IMR-90 (cell line): ENCODE measurements around the gene MIEF1. TPM values are rescaled to one million over a fixed set of nuclear protein-coding genes. Genes with fewer than 3 reads are reported as not detected.

Experiments
- ATAC-seq: fragments of 200-7000 bp; cut with Tn5 transposase; 2 replicates; pipeline ENCODE4 v1.9.1; 2020; ENCODE audit warnings: low read depth, mild to moderate bottlenecking, moderate library complexity
- BruUV-seq: library from RNA; stranded (reverse); fragments of 400-500 nt; replicated peaks from 2 replicates; lab custom pipeline; 2021; lab: Mats Ljungman, UMichigan
- CTCF ChIA-PET: fragments of 300-600 bp; formaldehyde crosslinking; extraction: SDS; loops from one replicate; lab custom pipeline; 2021; ENCODE audit warnings: antibody characterized with exemption; lab: Yijun Ruan, JAX
- POLR2A ChIA-PET: fragments of 300-600 bp; sonication (Branson Sonifier 250); formaldehyde crosslinking; loops from one replicate; lab custom pipeline; 2022; ENCODE audit warnings: antibody characterized with exemption; ENCODE audit not compliant: unreplicated experiment; lab: Charles Lee
- DNase-seq: peaks from one replicate; pipeline ENCODE4 v3.0.0; 2013
- H2AFZ ChIP-seq: replicated peaks from 2 replicates; pipeline ENCODE3; 2013; ENCODE audit warnings: low read length, mild to moderate bottlenecking; ENCODE audit not compliant: poor library complexity
- H2AK5ac ChIP-seq: 2 replicates; pipeline ENCODE4 v1.6.1; 2013; ENCODE audit warnings: low read depth, low read length, inconsistent platforms
- H2AK9ac ChIP-seq: replicated peaks from 2 replicates; pipeline ENCODE3; 2013; ENCODE audit warnings: mild to moderate bottlenecking, low read depth, low read length, moderate library complexity; ENCODE audit not compliant: poor library complexity
- H2BK120ac ChIP-seq: 2 replicates; pipeline ENCODE4 v1.6.1; 2013; ENCODE audit warnings: low read depth, low read length, inconsistent platforms
- H2BK15ac ChIP-seq: 3 replicates; pipeline ENCODE4 v1.6.1; 2013; ENCODE audit warnings: low read depth, low read length, inconsistent platforms
- H2BK20ac ChIP-seq: 2 replicates; pipeline ENCODE4 v1.6.1; 2013; ENCODE audit warnings: low read depth, mild to moderate bottlenecking, inconsistent platforms, low read length, moderate library complexity
- H2BK5ac ChIP-seq: 2 replicates; pipeline ENCODE4 v1.6.1; 2013; ENCODE audit warnings: mild to moderate bottlenecking, low read depth, low read length, inconsistent platforms; ENCODE audit not compliant: poor library complexity, severe bottlenecking
- H3K14ac ChIP-seq: replicated peaks from 2 replicates; pipeline ENCODE4 v1.6.1; 2013; ENCODE audit warnings: low read depth, low read length, inconsistent platforms
- H3K18ac ChIP-seq: 2 replicates; pipeline ENCODE4 v1.6.1; 2013; ENCODE audit warnings: low read depth, low read length, control low read depth
- H3K23ac ChIP-seq: 2 replicates; pipeline ENCODE4 v1.6.1; 2013; ENCODE audit warnings: low read depth, low read length, inconsistent platforms
- H3K27ac ChIP-seq: 2 replicates; pipeline ENCODE4 v1.5.1; 2013; ENCODE audit warnings: mild to moderate bottlenecking, control low read depth, low read length; ENCODE audit not compliant: insufficient read depth
- H3K27me3 ChIP-seq: 2 replicates; pipeline ENCODE4 v1.6.1; 2013; ENCODE audit warnings: low read length; ENCODE audit not compliant: control insufficient read depth, insufficient read depth
- H3K36me3 ChIP-seq: 2 replicates; pipeline ENCODE4 v1.6.1; 2013; ENCODE audit warnings: low read length, mixed read lengths; ENCODE audit not compliant: control insufficient read depth, insufficient read depth
- H3K4ac ChIP-seq: 2 replicates; pipeline ENCODE4 v1.6.1; 2013; ENCODE audit warnings: low read depth, low read length, inconsistent platforms
- H3K4me1 ChIP-seq: 2 replicates; pipeline ENCODE4 v1.6.1; 2013; ENCODE audit warnings: low read length, mixed read lengths; ENCODE audit not compliant: control insufficient read depth, insufficient read depth
- H3K4me2 ChIP-seq: 2 replicates; pipeline ENCODE4 v1.6.1; 2013; ENCODE audit warnings: low read depth, mild to moderate bottlenecking, control low read depth, low read length, moderate library complexity
- H3K4me3 ChIP-seq: 2 replicates; pipeline ENCODE4 v1.5.1; 2013; ENCODE audit warnings: low read depth, mild to moderate bottlenecking, control low read depth, low read length, moderate library complexity; ENCODE audit not compliant: insufficient read depth
- H3K56ac ChIP-seq: 2 replicates; pipeline ENCODE4 v1.6.1; 2013; ENCODE audit warnings: low read length, inconsistent platforms; ENCODE audit not compliant: insufficient read depth; ENCODE audit errors: extremely low read depth
- H3K79me1 ChIP-seq, 2 experiments: 2 replicates each; pipeline ENCODE4 v1.6.1; 2013; ENCODE audit warnings: low read length in 2 of 2, inconsistent platforms in 1 of 2, low read depth in 1 of 2
- H3K9ac ChIP-seq: 2 replicates; pipeline ENCODE4 v1.6.1; 2013; ENCODE audit warnings: low read depth, low read length, control low read depth
- H3K9me1 ChIP-seq: 2 replicates; pipeline ENCODE4 v1.6.1; 2013; ENCODE audit warnings: low read length, inconsistent platforms; ENCODE audit not compliant: insufficient read depth
- H3K9me3 ChIP-seq: 2 replicates; pipeline ENCODE4 v1.6.1; 2013; ENCODE audit warnings: low read length; ENCODE audit not compliant: control insufficient read depth, insufficient read depth
- H4K20me1 ChIP-seq: 2 replicates; pipeline ENCODE4 v1.6.1; 2013; ENCODE audit warnings: low read length, inconsistent platforms; ENCODE audit not compliant: insufficient read depth
- H4K5ac ChIP-seq: 2 replicates; pipeline ENCODE4 v1.6.1; 2013; ENCODE audit warnings: mild to moderate bottlenecking, low read depth, low read length, control low read depth
- H4K8ac ChIP-seq, 2 experiments: 2 replicates each; pipeline ENCODE4 v1.6.1; 2013; ENCODE audit warnings: low read depth in 2 of 2, low read length in 2 of 2, control low read depth in 1 of 2, inconsistent platforms in 1 of 2
- H4K91ac ChIP-seq: 2 replicates; pipeline ENCODE4 v1.6.1; 2013; ENCODE audit warnings: low read depth, low read length, inconsistent platforms; ENCODE audit not compliant: insufficient read depth
- BHLHE40 ChIP-seq: fragments of 150-350 bp; IDR thresholded peaks from 2 replicates; pipeline ENCODE4 v1.6.1; 2016; ENCODE audit warnings: mild to moderate bottlenecking, low read depth, low read length
- CEBPB ChIP-seq: IDR thresholded peaks from 2 replicates; pipeline ENCODE4 v1.6.1; 2012; ENCODE audit warnings: low read depth, low read length, improper control_type of control experiment
- CHD1 ChIP-seq: IDR thresholded peaks from 2 replicates; pipeline ENCODE4 v1.6.1; 2012; ENCODE audit warnings: low read depth, low read length, improper control_type of control experiment
- FOS ChIP-seq: fragments of 150-350 bp; IDR thresholded peaks from 2 replicates; pipeline ENCODE4 v1.6.1; 2016; ENCODE audit warnings: low read depth, low read length
- MAFK ChIP-seq: IDR thresholded peaks from 2 replicates; pipeline ENCODE4 v1.6.1; 2012; ENCODE audit warnings: low read depth, low read length, improper control_type of control experiment
- MAZ ChIP-seq: IDR thresholded peaks from 2 replicates; pipeline ENCODE4 v1.6.1; 2012; ENCODE audit warnings: low read depth, mild to moderate bottlenecking, low read length, improper control_type of control experiment, moderate library complexity, borderline replicate concordance
- MXI1 ChIP-seq: IDR thresholded peaks from 2 replicates; pipeline ENCODE4 v1.6.1; 2012; ENCODE audit warnings: low read depth, mild to moderate bottlenecking, low read length, moderate library complexity, borderline replicate concordance
- NFE2L2 ChIP-seq: fragments of 150-350 bp; IDR thresholded peaks from 2 replicates; pipeline ENCODE4 v1.6.1; 2016; ENCODE audit warnings: low read depth, mild to moderate bottlenecking, low read length
- POLR2A ChIP-seq: IDR thresholded peaks from 2 replicates; pipeline ENCODE4 v1.6.1; 2012; ENCODE audit warnings: mild to moderate bottlenecking, low read depth, low read length
- RAD21 ChIP-seq: IDR thresholded peaks from 2 replicates; pipeline ENCODE4 v1.6.1; 2012; ENCODE audit warnings: low read length, improper control_type of control experiment
- RCOR1 ChIP-seq: IDR thresholded peaks from 2 replicates; pipeline ENCODE4 v1.6.1; 2012; ENCODE audit warnings: mild to moderate bottlenecking, low read length, improper control_type of control experiment; ENCODE audit not compliant: insufficient replicate concordance
- RFX5 ChIP-seq: IDR thresholded peaks from 2 replicates; pipeline ENCODE4 v1.8.0; 2012; ENCODE audit warnings: low read depth, mild to moderate bottlenecking, low read length, moderate library complexity
- SMC3 ChIP-seq: fragments of 150-350 bp; IDR thresholded peaks from 2 replicates; pipeline ENCODE4 v1.6.1; 2016; ENCODE audit warnings: low read depth, mild to moderate bottlenecking, antibody characterized with exemption, low read length, moderate library complexity
- USF2 ChIP-seq: fragments of 150-350 bp; IDR thresholded peaks from 2 replicates; pipeline ENCODE4 v1.6.1; 2017; ENCODE audit warnings: mild to moderate bottlenecking, antibody characterized with exemption, low read length, low read depth
- WGBS, 2 experiments: methylation state at CpG; one replicate each; pipeline versions ENCODE4 v1.1.5 to v1.1.7; 2013; ENCODE audit warnings: missing lambda C conversion rate in 2 of 2; ENCODE audit not compliant: insufficient read length in 1 of 2; ENCODE audit errors: extremely low coverage in 2 of 2; 5-methylcytosine and 5-hydroxymethylcytosine counted together
- dilution Hi-C: fragments of 300-500 bp; cut with HindIII; formaldehyde crosslinking; loops from one replicate; pipeline ENCODE4 v1.14.3; 2018; ENCODE audit warnings: low sequenced_read_pairs; ENCODE audit not compliant: unreplicated experiment
- in situ Hi-C: fragments of 300-500 bp; cut with MboI; formaldehyde crosslinking; loops from 3 replicates; pipeline ENCODE4 v1.14.3; 2019; ENCODE audit warnings: low sequenced_read_pairs, inconsistent platforms, mixed read lengths
- intact Hi-C: fragments of 100-400 bp; cut with micrococcal nuclease; formaldehyde crosslinking; loops from 2 replicates; pipeline ENCODE4 v1.10.0; 2022
- polyA plus RNA-seq, 3 experiments: library from polyadenylated mRNA; depleted of rRNA; stranded (reverse); fragments of >200 nt; gene quantifications; 2 replicates each; pipeline ENCODE4 v1.2.3, GENCODE V29; 2012; ENCODE audit warnings: low replicate concordance in 1 of 3
- total RNA-seq: library from RNA; depleted of rRNA; stranded (reverse); fragments of >200 nt; gene quantifications from 2 replicates; pipeline ENCODE4 v1.2.3, GENCODE V29; 2012
- TF ChIP-seq, protein P1 (sequence below): conservative IDR thresholded peaks from 2 replicates; pipeline ENCODE4 v1.5.1; 2012; ENCODE audit warnings: mild to moderate bottlenecking, low read depth, low read length, improper control_type of control experiment
- TF ChIP-seq, protein P2 (sequence below): fragments of 150-350 bp; IDR thresholded peaks from 2 replicates; pipeline ENCODE4 v1.6.1; 2016; ENCODE audit warnings: low read depth, mild to moderate bottlenecking, low read length, moderate library complexity, borderline replicate concordance

Gene MIEF1
- total and polyA plus RNA-seq, 2 of the 4 experiments (the other 2 are of a cell fraction) = 9.7 to 16.9 TPM

GRCh38 chr22:39458444-39459083, 43.5 kb upstream of the MIEF1 start:
- in situ Hi-C loops = no loop called here
- dilution Hi-C loops = no loop called here
- Histone ChIP-seq H3K9me3 (no peaks in the 10 kb centered on the region), H3K56ac (no peak overlapping the region), H2AK9ac (no peak overlapping the region), H4K91ac (no peak overlapping the region), H4K5ac (no peak overlapping the region), H2AFZ (peak overlapping the region; percentile 43), H4K20me1 (no peaks in the 10 kb centered on the region), H3K9ac (no peak overlapping the region), H3K27ac (no peak overlapping the region), H3K9me1 (no peaks in the 10 kb centered on the region; the same call in 1 of the 2 replicates), H3K27me3 (peaks cover 49% of the 10 kb centered on the region), H4K8ac (no peak overlapping the region), H2AK5ac (no peak overlapping the region; the same call in 1 of the 2 replicates), H3K23ac (no peak overlapping the region; the same call in 1 of the 2 replicates), H3K36me3 (no peaks in the 10 kb centered on the region), H3K4ac (no peak overlapping the region), H3K4me3 (peak overlapping the region; percentile 28), H3K14ac (no peak overlapping the region; the same call in 1 of the 2 replicates), H3K18ac (no peak overlapping the region), H3K4me2 (peak overlapping the region; percentile 52; the same call in 1 of the 2 replicates), H2BK5ac (no peak overlapping the region), H2BK15ac (no peak overlapping the region), H2BK20ac (no peak overlapping the region), H2BK120ac (no peak overlapping the region), H3K4me1 (peaks cover 8% of the 10 kb centered on the region; the same call in 1 of the 2 replicates), H3K79me1 (no peaks in the 10 kb centered on the region)
- CTCF ChIA-PET = no interaction called here
- no TSS peak for BruUV-seq
- POLR2A ChIA-PET = no interaction called here
- intact Hi-C loops = no loop called here
- TF ChIP-seq MXI1 (no peak), CEBPB (no peak), RFX5 (no peak), CHD1 (no peak), FOS (no peak), MAFK (no peak), RAD21 (no peak), RCOR1 (no peak), BHLHE40 (no peak), MAZ (no peak), POLR2A (no peak), NFE2L2 (no peak), SMC3 (no peak), USF2 (no peak)
- TF ChIP-seq, protein P1, sequence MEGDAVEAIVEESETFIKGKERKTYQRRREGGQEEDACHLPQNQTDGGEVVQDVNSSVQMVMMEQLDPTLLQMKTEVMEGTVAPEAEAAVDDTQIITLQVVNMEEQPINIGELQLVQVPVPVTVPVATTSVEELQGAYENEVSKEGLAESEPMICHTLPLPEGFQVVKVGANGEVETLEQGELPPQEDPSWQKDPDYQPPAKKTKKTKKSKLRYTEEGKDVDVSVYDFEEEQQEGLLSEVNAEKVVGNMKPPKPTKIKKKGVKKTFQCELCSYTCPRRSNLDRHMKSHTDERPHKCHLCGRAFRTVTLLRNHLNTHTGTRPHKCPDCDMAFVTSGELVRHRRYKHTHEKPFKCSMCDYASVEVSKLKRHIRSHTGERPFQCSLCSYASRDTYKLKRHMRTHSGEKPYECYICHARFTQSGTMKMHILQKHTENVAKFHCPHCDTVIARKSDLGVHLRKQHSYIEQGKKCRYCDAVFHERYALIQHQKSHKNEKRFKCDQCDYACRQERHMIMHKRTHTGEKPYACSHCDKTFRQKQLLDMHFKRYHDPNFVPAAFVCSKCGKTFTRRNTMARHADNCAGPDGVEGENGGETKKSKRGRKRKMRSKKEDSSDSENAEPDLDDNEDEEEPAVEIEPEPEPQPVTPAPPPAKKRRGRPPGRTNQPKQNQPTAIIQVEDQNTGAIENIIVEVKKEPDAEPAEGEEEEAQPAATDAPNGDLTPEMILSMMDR = no peak
- TF ChIP-seq, protein P2, sequence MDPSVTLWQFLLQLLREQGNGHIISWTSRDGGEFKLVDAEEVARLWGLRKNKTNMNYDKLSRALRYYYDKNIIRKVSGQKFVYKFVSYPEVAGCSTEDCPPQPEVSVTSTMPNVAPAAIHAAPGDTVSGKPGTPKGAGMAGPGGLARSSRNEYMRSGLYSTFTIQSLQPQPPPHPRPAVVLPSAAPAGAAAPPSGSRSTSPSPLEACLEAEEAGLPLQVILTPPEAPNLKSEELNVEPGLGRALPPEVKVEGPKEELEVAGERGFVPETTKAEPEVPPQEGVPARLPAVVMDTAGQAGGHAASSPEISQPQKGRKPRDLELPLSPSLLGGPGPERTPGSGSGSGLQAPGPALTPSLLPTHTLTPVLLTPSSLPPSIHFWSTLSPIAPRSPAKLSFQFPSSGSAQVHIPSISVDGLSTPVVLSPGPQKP = no peak
- ATAC-seq = no peak
- 41% methylated on average over 5 of the region's 10 CpGs; no CpG with 5 or more reads in 1 of the 2 experiments for WGBS, 2 experiments
- no peak for DNase-seq
